Amniotic epithelial cell (primary cell): Measurements from ENCODE around the gene CPNE8.

Experiments
- DNase-seq: peaks from one replicate; pipeline ENCODE4 v3.0.0-alpha.2; 2010; ENCODE audit warnings: low read depth

CPNE8 gene

GRCh38 chr12:38633511-38633910 is 271.9 kb downstream of the CPNE8 start:
- no peak for DNase-seq

- no peak for DNase-seq
Observed at GRCh38 chr12:38629064-38629463, 276.3 kb downstream of the CPNE8 start.

- DNase-seq, result no peak
Observed at GRCh38 chr12:38628288-38628687, 277.1 kb downstream of the CPNE8 start.

- DNase-seq, result no peak
Observed at GRCh38 chr12:38625306-38625705, 280.1 kb downstream of the CPNE8 start.

- no peak for DNase-seq
Observed at GRCh38 chr12:38614171-38614570, 291.2 kb downstream of the CPNE8 start.

GRCh38 chr12:38610808-38611350 is 294.5 kb downstream of the CPNE8 start:
- no peak for DNase-seq

GRCh38 chr12:38607295-38607694 is 298.1 kb downstream of the CPNE8 start:
- no peak for DNase-seq
